GM23248 (cell line): Measurements from ENCODE around the gene ARL13B.

Experiments used
- EZH2 ChIP-seq: fragments of 200-600 bp; sonication (generic); IDR thresholded peaks from 2 replicates; pipeline ENCODE4 v1.6.1; 2018; ENCODE audit warnings: antibody characterized with exemption, mild to moderate bottlenecking; ENCODE audit not compliant: insufficient read depth, poor library complexity, severe bottlenecking
- EZH2phosphoT487 ChIP-seq: fragments of 200-600 bp; sonication (generic); IDR thresholded peaks from 2 replicates; pipeline ENCODE4 v1.6.1; 2018; ENCODE audit warnings: antibody characterized with exemption, moderate library complexity, mild to moderate bottlenecking, low read depth; ENCODE audit not compliant: insufficient read depth

GRCh38 chr3:94066506-94067500 is 86.8 kb downstream of the ARL13B start:
- TF ChIP-seq EZH2phosphoT487 (no peak), EZH2 (no peak)
